ENCODE data around the gene RRAS2.

- TF ChIP-seq FOXP2 (optimal IDR thresholded peaks at IDR 0.05; ENCODE audit: borderline replicate concordance, extremely low read depth, extremely low read length, insufficient read depth) (no peak), POLR2AphosphoS5 (IDR thresholded peaks at IDR 0.05; ENCODE audit: low read depth, low read length) (no peak), REST (IDR thresholded peaks at IDR 0.05; ENCODE audit: insufficient read depth in 1 of 2, low read depth in 2 of 2, low read length in 2 of 2) (no peak)
Measured at GRCh38 chr11:14393889-14394288, 34.9 kb upstream of the RRAS2 start.
